H9 (cell line): Measurements from ENCODE around the gene TMEM131. TPM values are rescaled to one million over a fixed set of nuclear protein-coding genes. Genes with fewer than 3 reads are reported as not detected.

ENCODE experiments used
- DNase-seq: peaks from one replicate; pipeline ENCODE4 v3.0.0-alpha.2; 2017
- H2AFZ ChIP-seq: one replicate; pipeline ENCODE4 v1.6.1; 2013; ENCODE audit warnings: mild to moderate bottlenecking, low read length, control low read depth, moderate library complexity
- H2AK5ac ChIP-seq: 2 replicates; pipeline ENCODE4 v1.6.1; 2013; ENCODE audit warnings: low read length, control low read depth, mixed read lengths; ENCODE audit not compliant: insufficient read length
- H2BK120ac ChIP-seq: one replicate; pipeline ENCODE4 v1.6.1; 2013; ENCODE audit warnings: low read depth, mild to moderate bottlenecking, low read length, control low read depth, inconsistent platforms; ENCODE audit not compliant: poor library complexity, severe bottlenecking
- H2BK12ac ChIP-seq: 2 replicates; pipeline ENCODE4 v1.6.1; 2013; ENCODE audit warnings: low read length, control low read depth, mixed read lengths, low read depth; ENCODE audit not compliant: insufficient read length
- H2BK15ac ChIP-seq: 2 replicates; pipeline ENCODE4 v1.6.1; 2013; ENCODE audit warnings: low read depth, low read length, control low read depth
- H2BK20ac ChIP-seq: one replicate; pipeline ENCODE4 v1.6.1; 2013; ENCODE audit warnings: low read depth, mild to moderate bottlenecking, low read length, control low read depth, inconsistent platforms; ENCODE audit not compliant: poor library complexity, severe bottlenecking
- H2BK5ac ChIP-seq: 2 replicates; pipeline ENCODE4 v1.6.1; 2013; ENCODE audit warnings: low read length, control low read depth, mixed read lengths; ENCODE audit not compliant: insufficient read length
- H3K14ac ChIP-seq: 2 replicates; pipeline ENCODE4 v1.6.1; 2013; ENCODE audit warnings: low read length, control low read depth; ENCODE audit not compliant: insufficient read depth
- H3K18ac ChIP-seq: 2 replicates; pipeline ENCODE4 v1.6.1; 2013; ENCODE audit warnings: low read depth, mild to moderate bottlenecking, mixed read lengths, low read length, control low read depth; ENCODE audit not compliant: insufficient read length
- H3K23ac ChIP-seq: 2 replicates; pipeline ENCODE4 v1.6.1; 2013; ENCODE audit warnings: low read length, control low read depth, mixed read lengths, low read depth; ENCODE audit not compliant: insufficient read length
- H3K23me2 ChIP-seq: 2 replicates; pipeline ENCODE4 v1.6.1; 2013; ENCODE audit warnings: low read depth, mild to moderate bottlenecking, mixed read lengths, low read length, control low read depth; ENCODE audit not compliant: insufficient read length, poor library complexity, severe bottlenecking
- H3K27ac ChIP-seq: 2 replicates; pipeline ENCODE4 v1.5.1; 2013; ENCODE audit warnings: low read length, control low read depth, mixed read lengths, low read depth; ENCODE audit not compliant: insufficient read length
- H3K27me3 ChIP-seq: 2 replicates; pipeline ENCODE4 v1.6.1; 2013; ENCODE audit warnings: low read length, control low read depth, inconsistent platforms; ENCODE audit not compliant: insufficient read depth
- H3K4ac ChIP-seq: 2 replicates; pipeline ENCODE4 v1.6.1; 2013; ENCODE audit warnings: low read depth, mild to moderate bottlenecking, control low read depth, inconsistent platforms, low read length, moderate library complexity
- H3K4me1 ChIP-seq: 2 replicates; pipeline ENCODE4 v1.6.1; 2013; ENCODE audit warnings: low read length, control low read depth, inconsistent platforms; ENCODE audit not compliant: insufficient read depth
- H3K4me2 ChIP-seq: 2 replicates; pipeline ENCODE4 v1.6.1; 2013; ENCODE audit warnings: low read length, control low read depth, mixed read lengths; ENCODE audit not compliant: insufficient read length, insufficient read depth
- H3K56ac ChIP-seq: 2 replicates; pipeline ENCODE4 v1.6.1; 2013; ENCODE audit warnings: low read depth, mild to moderate bottlenecking, mixed read lengths, low read length, control low read depth; ENCODE audit not compliant: insufficient read length
- H3K79me1 ChIP-seq: 2 replicates; pipeline ENCODE4 v1.6.1; 2013; ENCODE audit warnings: low read depth, mild to moderate bottlenecking, moderate library complexity, low read length, control low read depth, inconsistent platforms; ENCODE audit not compliant: insufficient read depth, poor library complexity, severe bottlenecking
- H3K79me2 ChIP-seq: 2 replicates; pipeline ENCODE4 v1.6.1; 2013; ENCODE audit warnings: low read length, control low read depth, inconsistent platforms; ENCODE audit not compliant: insufficient read depth
- H3K9ac ChIP-seq: 2 replicates; pipeline ENCODE4 v1.6.1; 2013; ENCODE audit warnings: low read length, control low read depth, mixed read lengths; ENCODE audit not compliant: insufficient read length; ENCODE audit errors: extremely low read depth
- H3K9me3 ChIP-seq: one replicate; pipeline ENCODE4 v1.6.1; 2013; ENCODE audit warnings: low read depth, low read length, inconsistent platforms; ENCODE audit not compliant: control insufficient read depth
- H3T11ph ChIP-seq: one replicate; pipeline ENCODE4 v1.6.1; 2013; ENCODE audit warnings: mild to moderate bottlenecking, low read length, control low read depth, inconsistent platforms
- H4K20me1 ChIP-seq: one replicate; pipeline ENCODE4 v1.6.1; 2013; ENCODE audit not compliant: control insufficient read depth, insufficient read length, insufficient read depth
- H4K5ac ChIP-seq: 2 replicates; pipeline ENCODE4 v1.6.1; 2013; ENCODE audit warnings: low read depth, mild to moderate bottlenecking, mixed read lengths, low read length, control low read depth; ENCODE audit not compliant: insufficient read length
- H4K8ac ChIP-seq: replicated peaks from 2 replicates; pipeline ENCODE4 v1.6.1; 2013; ENCODE audit warnings: low read length, control low read depth, mixed read lengths, low read depth; ENCODE audit not compliant: insufficient read length
- H4K91ac ChIP-seq: 2 replicates; pipeline ENCODE4 v1.6.1; 2013; ENCODE audit warnings: low read depth, mild to moderate bottlenecking, moderate library complexity, mixed read lengths, low read length, control low read depth; ENCODE audit not compliant: insufficient read length
- H3K27ac Mint-ChIP-seq, 3 experiments: 2 replicates in 2 of 3; 3 replicates in 1 of 3; pipeline ENCODE4 v1.8.0; 2020 to 2021; ENCODE audit warnings: mixed read lengths in 3 of 3, mild to moderate bottlenecking in 1 of 3, moderate library complexity in 1 of 3
- H3K27me3 Mint-ChIP-seq: 2 replicates; pipeline ENCODE4 v1.8.0; 2021; ENCODE audit warnings: low read depth, mild to moderate bottlenecking, moderate library complexity, mixed read lengths
- H3K36me3 Mint-ChIP-seq, 3 experiments: 2 replicates in 2 of 3; 3 replicates in 1 of 3; pipeline ENCODE4 v1.8.0; 2020 to 2021; ENCODE audit warnings: low read depth in 3 of 3, mixed read lengths in 3 of 3; ENCODE audit not compliant: insufficient read depth in 1 of 3
- H3K4me1 Mint-ChIP-seq, 2 experiments: 2 replicates each; pipeline ENCODE4 v1.8.0; 2020; ENCODE audit warnings: mixed read lengths in 2 of 2
- H3K4me3 Mint-ChIP-seq, 2 experiments: 2 replicates in 1 of 2; 3 replicates in 1 of 2; pipeline ENCODE4 v1.8.0; 2020 to 2021; ENCODE audit warnings: mild to moderate bottlenecking in 2 of 2, mixed read lengths in 2 of 2, moderate library complexity in 1 of 2
- H3K9me3 Mint-ChIP-seq, 2 experiments: 2 replicates in 1 of 2; 3 replicates in 1 of 2; pipeline ENCODE4 v1.8.0; 2020; ENCODE audit warnings: mild to moderate bottlenecking in 2 of 2, mixed read lengths in 2 of 2, moderate library complexity in 1 of 2
- WGBS: extraction: QIAGEN DNeasy Blood & Tissue Kit; methylation state at CpG from one replicate; pipeline ENCODE4 v1.1.7; 2013; ENCODE audit warnings: missing lambda C conversion rate, low lambda C conversion rate, mixed read lengths; ENCODE audit not compliant: insufficient read length; ENCODE audit errors: extremely low coverage; 5-methylcytosine and 5-hydroxymethylcytosine counted together
- total RNA-seq: library from RNA; stranded (reverse); gene quantifications from 2 replicates; pipeline ENCODE4 v1.2.1, GENCODE V29; 2021
- TF ChIP-seq, protein P1 (sequence below): fragments of 200-600 bp; sonication (generic); conservative IDR thresholded peaks from 3 replicates; pipeline ENCODE4 v1.8.0; 2021; ENCODE audit warnings: antibody characterized with exemption, mild to moderate bottlenecking

Gene TMEM131
- total RNA-seq, 1 experiment from 2014 or later, result 20.9 TPM

DNA sequence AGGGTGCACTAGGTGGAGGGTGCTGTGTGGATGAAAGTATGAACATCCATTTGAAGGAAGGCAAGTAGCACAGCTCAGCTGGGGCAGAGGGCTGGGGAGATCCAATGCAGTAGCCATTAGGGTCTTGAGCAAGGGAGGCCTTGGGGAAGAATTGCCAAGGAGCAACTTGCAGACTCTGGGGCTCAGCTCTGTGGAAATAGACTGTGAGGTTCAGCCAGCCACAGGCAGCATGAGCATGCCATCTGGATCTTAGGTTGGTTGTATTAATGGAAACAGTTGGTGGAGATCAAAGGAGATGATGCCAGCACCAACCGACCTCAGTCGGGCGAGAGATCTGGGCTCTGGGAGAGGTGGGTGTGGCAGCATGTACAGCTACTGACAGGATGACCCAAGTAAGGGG, 276.8 kb downstream of the TMEM131 start:
- H4K20me1 ChIP-seq, result no peaks in the 10 kb centered on the region
- H3K23me2 ChIP-seq, result no peaks in the 10 kb centered on the region
- no peak overlapping the region for H3K23ac ChIP-seq
- no peak overlapping the region for H2BK12ac ChIP-seq
- no peak overlapping the region for H4K5ac ChIP-seq
- no peaks in the 10 kb centered on the region for H3K79me2 ChIP-seq
- WGBS, result no CpG with 5 or more reads among the region's 3 CpGs
- TF ChIP-seq, protein P1, sequence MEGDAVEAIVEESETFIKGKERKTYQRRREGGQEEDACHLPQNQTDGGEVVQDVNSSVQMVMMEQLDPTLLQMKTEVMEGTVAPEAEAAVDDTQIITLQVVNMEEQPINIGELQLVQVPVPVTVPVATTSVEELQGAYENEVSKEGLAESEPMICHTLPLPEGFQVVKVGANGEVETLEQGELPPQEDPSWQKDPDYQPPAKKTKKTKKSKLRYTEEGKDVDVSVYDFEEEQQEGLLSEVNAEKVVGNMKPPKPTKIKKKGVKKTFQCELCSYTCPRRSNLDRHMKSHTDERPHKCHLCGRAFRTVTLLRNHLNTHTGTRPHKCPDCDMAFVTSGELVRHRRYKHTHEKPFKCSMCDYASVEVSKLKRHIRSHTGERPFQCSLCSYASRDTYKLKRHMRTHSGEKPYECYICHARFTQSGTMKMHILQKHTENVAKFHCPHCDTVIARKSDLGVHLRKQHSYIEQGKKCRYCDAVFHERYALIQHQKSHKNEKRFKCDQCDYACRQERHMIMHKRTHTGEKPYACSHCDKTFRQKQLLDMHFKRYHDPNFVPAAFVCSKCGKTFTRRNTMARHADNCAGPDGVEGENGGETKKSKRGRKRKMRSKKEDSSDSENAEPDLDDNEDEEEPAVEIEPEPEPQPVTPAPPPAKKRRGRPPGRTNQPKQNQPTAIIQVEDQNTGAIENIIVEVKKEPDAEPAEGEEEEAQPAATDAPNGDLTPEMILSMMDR, result no peak
- no peak for DNase-seq
- H4K8ac ChIP-seq, result no peak overlapping the region
- no peak overlapping the region for H3K4me2 ChIP-seq
- H3K18ac ChIP-seq, result no peak overlapping the region
- no peaks in the 10 kb centered on the region for H3K79me1 ChIP-seq
- no peak overlapping the region for H3K27ac ChIP-seq
- Mint-ChIP-seq H3K27me3 (peaks cover 5% of the 10 kb centered on the region), H3K9me3 (no peaks in the 10 kb centered on the region; a peak in 1 of 5 replicates), H3K27ac (peak overlapping the region in 2 of 3 experiments; percentile 78 to 88; a peak in 2 of 7 replicates), H3K4me1 (peaks cover 25 to 26% of the 10 kb centered on the region in 2 experiments), H3K4me3 (no peak overlapping the region), H3K36me3 (no peaks in the 10 kb centered on the region; a peak in 1 of 7 replicates)
- no peak overlapping the region for H2BK15ac ChIP-seq
- no peak overlapping the region for H3K56ac ChIP-seq
- H3K9ac ChIP-seq, result no peak overlapping the region
- H2BK5ac ChIP-seq, result no peak overlapping the region
- no peak overlapping the region for H3T11ph ChIP-seq
- no peak overlapping the region for H2BK120ac ChIP-seq
- H3K27me3 ChIP-seq, result no peaks in the 10 kb centered on the region
- no peak overlapping the region for H2BK20ac ChIP-seq
- H3K9me3 ChIP-seq, result no peaks in the 10 kb centered on the region
- no peak overlapping the region for H2AFZ ChIP-seq
- H3K4ac ChIP-seq, result no peak overlapping the region
- H2AK5ac ChIP-seq, result no peak overlapping the region
- no peak overlapping the region; the same call in 1 of the 2 replicates for H3K14ac ChIP-seq
- H4K91ac ChIP-seq, result no peak overlapping the region
- peaks cover 6% of the 10 kb centered on the region for H3K4me1 ChIP-seq
